ENCODE results near the gene PFN3. TPM values are rescaled to one million over a fixed set of nuclear protein-coding genes. Genes with fewer than 3 reads are reported as not detected.

The PFN3 gene
- polyA plus RNA-seq, 1 experiment = not detected

GRCh38 chr5:177427211-177427822 is 26.9 kb upstream of the PFN3 start:
- no peak for TF ChIP-seq CTCF (IDR thresholded peaks at IDR 0.05; ENCODE audit: low read depth, low read length)
- CTCF ChIA-PET = interaction anchor here (0.6 to 4.2 kb wide), 5 partner anchors 23 to 808 kb away, joined by 3 to 26 read pairs (median 8); no protein-coding TSS in a partner anchor
- H3K27ac ChIP-seq (ENCODE audit: low read depth, low read length) = peak overlapping the region; percentile 47
- no peak for DNase-seq (ENCODE audit: low read depth, low spot score)
- POLR2A ChIA-PET = interaction anchor here (0.8 to 2.4 kb wide), 9 partner anchors 8 to 76 kb away, joined by 3 to 26 read pairs (median 7); partner anchors contain the start of genes LMAN2 and PRR7
- H3K9me3 ChIP-seq (ENCODE audit: control insufficient read depth, insufficient read depth, low read length) = no peaks in the 10 kb centered on the region
- no peaks in the 10 kb centered on the region for H3K27me3 ChIP-seq (ENCODE audit: control insufficient read depth, insufficient read depth, low read length)
- peak overlapping the region; percentile 76 for H3K4me3 ChIP-seq (ENCODE audit: low read depth, low read length)

- ChIA-PET CTCF (interaction anchor here (0.5 to 4.2 kb wide), 7 partner anchors 12 to 239 kb away, joined by 3 to 26 read pairs (median 4); no protein-coding TSS in a partner anchor), POLR2A (interaction anchor here (0.5 to 2.4 kb wide), 17 partner anchors 8 to 293 kb away, joined by 3 to 26 read pairs (median 4); partner anchors contain the start of genes LMAN2, PDLIM7 and PRR7)
- H3K9me3 ChIP-seq (ENCODE audit: control insufficient read depth, insufficient read depth, low read length) = no peaks in the 10 kb centered on the region
- peak within 1 kb of the TSS; percentile 96 for H3K27ac ChIP-seq (ENCODE audit: low read depth, low read length)
- no peak for TF ChIP-seq CTCF (IDR thresholded peaks at IDR 0.05; ENCODE audit: low read depth, low read length)
- DNase-seq (ENCODE audit: low read depth, low spot score) = no peak
- H3K27me3 ChIP-seq (ENCODE audit: control insufficient read depth, insufficient read depth, low read length) = no peaks in the 10 kb centered on the region
- H3K4me3 ChIP-seq (ENCODE audit: low read depth, low read length) = peak within 1 kb of the TSS; percentile 76
Measured at GRCh38 chr5:177426566-177427210, 26.2 kb upstream of the PFN3 start, which contains the start of gene GRK6. GRK6 (plus strand) TSS chr5:177426676; CDS start chr5:177426846, 170 bp downstream.

GRCh38 chr5:177425801-177426565 is 25.5 kb upstream of the PFN3 start:
- TF ChIP-seq CTCF (IDR thresholded peaks at IDR 0.05; ENCODE audit: low read depth, low read length) = no peak
- DNase-seq (ENCODE audit: low read depth, low spot score) = peak; percentile 100
- no peaks in the 10 kb centered on the region for H3K9me3 ChIP-seq (ENCODE audit: control insufficient read depth, insufficient read depth, low read length)
- peak overlapping the region; percentile 96 for H3K27ac ChIP-seq (ENCODE audit: low read depth, low read length)
- POLR2A ChIA-PET = interaction anchor here (0.5 to 2.4 kb wide), 17 partner anchors 10 to 292 kb away, joined by 3 to 26 read pairs (median 4); partner anchors contain the start of genes LMAN2, PDLIM7 and PRR7
- CTCF ChIA-PET = interaction anchor here (0.5 to 4.2 kb wide), 6 partner anchors 13 to 238 kb away, joined by 3 to 26 read pairs (median 4); no protein-coding TSS in a partner anchor
- peak overlapping the region; percentile 70 for H3K4me3 ChIP-seq (ENCODE audit: low read depth, low read length)
- H3K27me3 ChIP-seq (ENCODE audit: control insufficient read depth, insufficient read depth, low read length) = no peaks in the 10 kb centered on the region

GRCh38 chr5:177425196-177425800 is 24.8 kb upstream of the PFN3 start:
- peak overlapping the region; percentile 70 for H3K4me3 ChIP-seq (ENCODE audit: low read depth, low read length)
- ChIA-PET CTCF (interaction anchor here (1.5 to 4.2 kb wide), 2 partner anchors 21 to 27 kb away, joined by 4 to 24 read pairs; no protein-coding TSS in a partner anchor), POLR2A (interaction anchor here (0.9 to 2.1 kb wide), 2 partner anchors 22 to 46 kb away, joined by 3 to 26 read pairs; no protein-coding TSS in a partner anchor)
- no peaks in the 10 kb centered on the region for H3K27me3 ChIP-seq (ENCODE audit: control insufficient read depth, insufficient read depth, low read length)
- H3K9me3 ChIP-seq (ENCODE audit: control insufficient read depth, insufficient read depth, low read length) = no peaks in the 10 kb centered on the region
- DNase-seq (ENCODE audit: low read depth, low spot score) = no peak
- H3K27ac ChIP-seq (ENCODE audit: low read depth, low read length) = peak overlapping the region; percentile 96
- TF ChIP-seq CTCF (IDR thresholded peaks at IDR 0.05; ENCODE audit: low read depth, low read length) = no peak

All from AG04450 (cell line).